GM21515 (cell line): Measurements from ENCODE around the gene RNU6-1.

Experiments used
- ATAC-seq: cut with Tn5 transposase; IDR thresholded peaks from one replicate; pipeline ENCODE4 v1.9.1; 2021; ENCODE audit not compliant: unreplicated experiment

RNU6-1 gene

GRCh38 chr15:67859331-67859946, 19.6 kb upstream of the RNU6-1 start:
- no peak for ATAC-seq

GRCh38 chr15:67857220-67857619, 17.4 kb upstream of the RNU6-1 start:
- no peak for ATAC-seq

DNA sequence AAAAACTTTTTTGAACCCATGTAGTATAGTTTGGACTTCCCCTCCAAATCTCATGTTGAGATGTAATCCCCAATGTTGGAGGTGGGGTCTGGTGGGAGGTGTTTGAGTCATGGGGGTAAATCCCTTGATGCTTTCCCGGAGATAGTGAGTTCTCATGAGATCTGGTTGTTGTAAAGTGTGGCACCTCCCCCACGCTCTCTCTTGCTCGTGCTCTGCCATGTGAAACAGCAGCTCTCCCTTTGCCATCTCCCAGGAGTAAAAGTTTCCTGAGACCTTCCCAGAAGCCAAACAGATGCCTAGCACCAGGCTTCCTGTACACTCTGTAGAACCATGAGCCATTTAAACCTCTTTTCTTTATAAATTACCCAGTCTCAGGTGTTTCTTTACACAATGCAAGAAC, 16.0 kb upstream of the RNU6-1 start:
- no peak for ATAC-seq

- ATAC-seq: no peak
These were observed 14.5 kb upstream of the RNU6-1 start for GRCh38 chr15:67854358-67854757.

DNA sequence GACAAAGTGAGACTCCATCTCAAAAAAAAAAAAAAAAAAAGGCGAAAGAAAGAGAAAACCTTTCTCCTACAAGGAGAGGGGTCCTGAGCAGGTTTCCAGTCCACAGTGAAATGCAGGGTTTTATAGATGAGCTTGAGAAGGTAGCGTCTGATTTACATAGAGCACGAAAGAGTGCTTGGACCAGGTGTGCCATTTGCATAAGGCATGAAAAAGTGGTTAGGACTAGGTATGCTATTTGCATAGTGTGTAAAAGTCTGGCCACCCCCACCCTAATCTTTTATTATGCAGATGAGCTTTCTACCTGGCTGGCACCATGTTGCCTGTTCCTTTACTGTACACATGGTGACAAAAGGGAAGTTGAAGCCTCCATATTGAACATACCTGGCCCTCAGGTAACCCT, 13.6 kb upstream of the RNU6-1 start:
- ATAC-seq: no peak

GRCh38 chr15:67852418-67852817, 12.6 kb upstream of the RNU6-1 start:
- no peak for ATAC-seq

DNA sequence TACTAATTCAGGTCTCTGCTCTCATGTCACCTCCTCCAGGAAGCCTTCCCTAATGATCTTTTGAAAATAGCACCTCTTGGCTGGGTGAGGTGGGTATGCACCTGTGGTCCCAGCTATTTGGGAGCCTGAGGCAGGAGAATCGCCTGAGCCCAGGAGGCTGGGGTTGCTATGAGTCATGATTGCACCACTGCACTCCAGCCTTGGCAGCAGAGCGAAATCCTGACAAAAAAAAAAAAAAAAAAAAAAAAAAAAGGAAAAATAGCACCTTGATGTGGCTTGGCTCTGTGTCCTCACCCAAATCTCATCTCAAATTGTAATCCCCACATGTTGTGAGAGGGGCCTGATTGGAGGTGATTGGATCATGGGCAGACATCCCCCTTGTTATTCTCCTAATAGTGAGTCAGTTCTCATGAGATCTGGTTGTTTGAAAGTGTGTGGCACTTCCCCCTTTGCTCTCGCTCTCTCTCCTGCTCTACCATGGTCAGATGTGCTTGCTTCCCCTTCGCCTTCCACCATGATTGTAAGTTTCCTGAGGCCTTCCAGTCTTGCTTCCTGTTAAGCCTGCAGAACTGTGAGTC, 11.2 kb upstream of the RNU6-1 start:
- ATAC-seq: no peak

- no peak for ATAC-seq
These were observed 10.5 kb upstream of the RNU6-1 start for GRCh38 chr15:67850336-67850735.

GRCh38 chr15:67849538-67849937, 9.7 kb upstream of the RNU6-1 start:
- no peak for ATAC-seq

DNA sequence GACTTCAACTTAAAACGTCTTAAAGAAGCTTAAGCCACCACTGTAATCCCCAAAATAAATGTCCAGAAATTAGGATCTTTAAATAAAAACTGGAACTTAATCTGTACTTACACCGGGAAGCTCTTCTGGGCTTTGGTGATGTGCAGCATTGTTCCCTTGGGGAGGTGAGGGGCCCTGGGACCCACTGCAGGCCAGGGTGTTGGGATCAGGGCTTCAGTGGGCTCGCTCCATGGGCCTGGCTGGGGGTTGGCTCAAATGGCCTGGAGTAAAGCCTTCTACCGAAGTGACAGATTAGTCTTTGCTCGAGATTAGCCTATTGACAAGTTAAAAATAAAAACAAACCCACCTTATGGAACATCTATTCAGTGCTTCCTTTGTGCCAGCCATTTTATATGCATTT, 6.1 kb upstream of the RNU6-1 start:
- ATAC-seq: no peak

- ATAC-seq: no peak
These were observed 3.9 kb upstream of the RNU6-1 start for GRCh38 chr15:67843571-67844387.

DNA sequence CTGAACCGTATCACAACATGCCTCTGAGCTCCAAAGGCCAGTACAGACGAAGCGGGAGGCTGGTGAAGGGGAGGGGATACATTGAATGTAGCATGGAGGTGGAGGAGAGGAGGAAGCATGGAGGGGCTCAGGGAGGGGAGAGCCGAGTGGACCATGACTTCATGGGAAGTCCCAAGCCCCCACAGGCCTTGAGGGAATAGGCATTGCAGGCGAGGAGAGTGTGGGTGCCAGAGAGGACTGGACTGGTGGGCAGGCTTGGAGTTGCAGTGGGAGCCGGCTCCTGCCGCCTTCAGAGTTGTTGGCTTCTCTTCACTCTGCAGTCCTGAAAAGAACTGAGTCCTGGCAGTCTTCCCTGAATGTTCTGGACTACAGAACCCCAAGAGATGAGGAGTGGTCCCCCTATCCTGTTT, 3.3 kb upstream of the RNU6-1 start:
- ATAC-seq: no peak

DNA sequence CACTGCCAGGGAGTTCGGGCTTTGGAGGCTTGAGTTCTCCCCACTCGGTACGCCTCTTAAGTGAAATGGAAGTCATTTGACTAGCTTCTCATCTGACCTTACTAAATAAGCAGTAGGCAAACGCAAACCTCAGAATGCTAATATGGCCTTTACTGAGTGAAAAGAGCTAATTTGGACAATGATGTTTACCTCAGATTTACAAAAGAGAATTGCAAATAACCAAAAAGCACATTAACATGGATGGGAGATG, 1.6 kb upstream of the RNU6-1 start:
- ATAC-seq: no peak

DNA sequence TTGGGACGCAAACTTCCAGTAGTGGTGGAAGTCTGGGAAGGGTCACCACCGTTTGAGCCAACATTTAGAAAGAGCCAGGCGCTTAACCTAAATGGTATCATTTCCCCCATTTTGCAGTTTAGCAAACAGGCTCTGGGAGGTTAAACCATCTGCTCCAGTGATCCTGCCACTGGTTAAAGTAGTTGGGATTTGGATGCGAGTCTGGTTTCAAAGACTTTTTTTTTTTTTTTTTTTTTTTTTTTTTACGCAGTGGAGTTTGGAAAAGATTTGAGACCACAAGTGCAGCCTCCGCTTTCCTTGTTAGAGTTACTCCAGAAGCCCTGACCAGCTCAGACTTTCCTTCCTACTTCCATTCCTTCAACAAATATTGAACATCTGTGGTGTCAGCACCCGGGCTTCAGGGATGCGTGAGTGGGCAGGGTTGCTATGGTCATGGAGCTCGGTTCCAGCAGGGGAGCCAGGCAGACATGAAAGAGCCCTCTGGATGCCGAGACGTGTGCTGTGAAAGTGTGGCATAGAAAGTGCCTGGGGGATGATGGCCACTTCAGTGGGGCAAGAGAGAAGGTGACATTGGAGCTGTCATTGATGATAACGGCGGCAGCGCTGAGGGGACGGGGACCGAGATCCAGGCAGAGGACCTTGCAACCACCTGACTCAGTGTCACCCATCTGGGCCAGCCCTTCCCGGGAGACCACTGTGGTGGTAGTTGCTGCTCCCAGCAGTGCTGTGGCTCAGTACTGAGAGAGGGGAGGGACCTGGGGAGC, 1.1 kb upstream of the RNU6-1 start:
- ATAC-seq: no peak

- ATAC-seq: peak; percentile 9
These were observed 331 bp downstream of the RNU6-1 start for GRCh38 chr15:67839499-67839928.

- ATAC-seq: no peak
These were observed 984 bp downstream of the RNU6-1 start for GRCh38 chr15:67838789-67839332.

- ATAC-seq: no peak
These were observed 2.9 kb downstream of the RNU6-1 start for GRCh38 chr15:67836955-67837354.

- ATAC-seq: no peak
These were observed 3.4 kb downstream of the RNU6-1 start for GRCh38 chr15:67836477-67836876.

DNA sequence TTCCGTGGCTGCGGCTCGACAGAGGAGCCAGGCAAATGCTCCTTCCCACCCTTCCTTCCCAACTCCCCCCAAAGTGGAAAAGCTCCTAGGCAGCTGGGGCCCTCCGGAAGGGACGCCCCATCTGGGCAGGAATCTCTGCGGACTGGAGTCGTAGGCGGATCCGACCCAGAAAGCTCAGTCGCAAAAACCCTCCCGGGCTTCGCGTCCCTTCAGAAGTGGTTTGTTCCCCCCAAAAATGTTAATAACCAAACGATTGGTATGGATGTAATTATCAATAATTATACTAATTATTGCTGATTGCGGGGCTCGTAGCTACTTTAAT, 3.8 kb downstream of the RNU6-1 start:
- ATAC-seq: no peak

- no peak for ATAC-seq
These were observed 4.3 kb downstream of the RNU6-1 start for GRCh38 chr15:67835297-67836133.
